Measurements from ENCODE around the gene SIN3B. TPM values are rescaled to one million over a fixed set of nuclear protein-coding genes. Genes with fewer than 3 reads are reported as not detected.

SIN3B gene
- total and polyA plus RNA-seq, 9 of the 15 experiments (the other 6 are each of a cell fraction or from before 2014, with no cell fraction given), result 0.51 to 34.2 (median 14.3) TPM

DNA sequence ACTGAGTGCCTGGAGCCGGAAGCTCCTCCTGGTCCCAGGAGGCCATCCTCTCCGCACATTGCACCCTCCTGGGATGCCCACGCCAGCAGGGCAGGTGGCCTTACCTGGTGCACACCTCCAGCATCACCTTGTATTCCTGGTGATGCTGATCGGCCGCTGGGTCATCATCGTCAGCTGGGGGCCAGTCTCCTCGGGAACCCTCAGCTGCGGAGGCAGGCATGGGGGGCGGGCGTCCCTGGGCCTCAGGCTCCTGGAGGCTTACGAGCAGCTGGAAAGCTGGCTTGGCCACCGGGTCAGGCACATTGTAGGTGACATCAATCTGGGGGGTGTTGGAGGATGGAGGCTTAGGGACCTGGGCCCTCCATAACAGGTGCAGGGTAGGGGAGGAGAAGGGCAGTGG lies 73.3 kb downstream of the SIN3B start:
- no TSS peak for BruUV-seq (replicated peaks)
- Histone ChIP-seq H3K4me1 (replicated peaks in 1 of 2; ENCODE audit: control insufficient read depth in 2 of 2, insufficient read depth in 2 of 2, low read length in 2 of 2) (peaks cover 0 to 25% of the 10 kb centered on the region in 2 experiments; a peak in 3 of 5 replicates), H3K79me2 (ENCODE audit: control insufficient read depth, insufficient read depth, low read length) (no peaks in the 10 kb centered on the region), H3K36me3 (ENCODE audit: control insufficient read depth, insufficient read depth, low read length) (no peaks in the 10 kb centered on the region), H3K4me2 (ENCODE audit: insufficient read depth, low read length) (no peak overlapping the region), H3K9me3 (replicated peaks; ENCODE audit: control insufficient read depth, insufficient read depth, low read depth, low read length) (no peaks in the 10 kb centered on the region), H3K4me3 (no peak overlapping the region), H3K9me1 (ENCODE audit: control insufficient read depth, insufficient read depth, low read length) (no peaks in the 10 kb centered on the region), H2AFZ (ENCODE audit: low read depth, low read length) (no peak overlapping the region), H3K9ac (ENCODE audit: insufficient read depth in 1 of 2, low read depth in 2 of 2, low read length in 2 of 2) (no peak overlapping the region), H3K27ac (ENCODE audit: extremely low read depth, low read depth, low read length) (no peak overlapping the region), H4K20me1 (replicated peaks; ENCODE audit: control insufficient read depth, insufficient read depth, low read length) (no peaks in the 10 kb centered on the region), H3K27me3 (ENCODE audit: control insufficient read depth in 2 of 2, insufficient read depth in 2 of 2, low read length in 2 of 2) (peaks cover 0 to 14% of the 10 kb centered on the region in 2 experiments; a peak in 2 of 5 replicates)
- ATAC-seq (no peak), FAIRE-seq (no peak), DNase-seq (ENCODE audit: extremely low read depth in 1 of 4, low spot score in 3 of 4) (no peak)
- TF ChIP-seq, protein P1, sequence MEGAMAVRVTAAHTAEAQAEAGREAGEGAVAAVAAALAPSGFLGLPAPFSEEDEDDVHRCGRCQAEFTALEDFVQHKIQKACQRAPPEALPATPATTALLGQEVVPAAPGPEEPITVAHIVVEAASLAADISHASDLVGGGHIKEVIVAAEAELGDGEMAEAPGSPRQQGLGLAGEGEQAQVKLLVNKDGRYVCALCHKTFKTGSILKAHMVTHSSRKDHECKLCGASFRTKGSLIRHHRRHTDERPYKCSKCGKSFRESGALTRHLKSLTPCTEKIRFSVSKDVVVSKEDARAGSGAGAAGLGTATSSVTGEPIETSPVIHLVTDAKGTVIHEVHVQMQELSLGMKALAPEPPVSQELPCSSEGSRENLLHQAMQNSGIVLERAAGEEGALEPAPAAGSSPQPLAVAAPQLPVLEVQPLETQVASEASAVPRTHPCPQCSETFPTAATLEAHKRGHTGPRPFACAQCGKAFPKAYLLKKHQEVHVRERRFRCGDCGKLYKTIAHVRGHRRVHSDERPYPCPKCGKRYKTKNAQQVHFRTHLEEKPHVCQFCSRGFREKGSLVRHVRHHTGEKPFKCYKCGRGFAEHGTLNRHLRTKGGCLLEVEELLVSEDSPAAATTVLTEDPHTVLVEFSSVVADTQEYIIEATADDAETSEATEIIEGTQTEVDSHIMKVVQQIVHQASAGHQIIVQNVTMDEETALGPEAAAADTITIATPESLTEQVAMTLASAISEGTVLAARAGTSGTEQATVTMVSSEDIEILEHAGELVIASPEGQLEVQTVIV (CRISPR knock-in tag; IDR thresholded peaks at IDR 0.05; ENCODE audit: borderline replicate concordance), result no peak
- peak; percentile 30; the same call in 1 of the 2 replicates for TF ChIP-seq POLR2G (IDR thresholded peaks at IDR 0.05; ENCODE audit: low read depth, low read length)
- intact Hi-C loops (cut with micrococcal nuclease), result no loop called here
- WGBS (ENCODE audit: insufficient coverage, low coverage, missing lambda C conversion rate), result 5% methylated on average over 12 of the region's 12 CpGs
- POLR2A ChIA-PET, result no interaction called here
- in situ Hi-C loops (cut with MboI), result no loop called here
- CTCF ChIA-PET (ENCODE audit: low intra/inter-chr PET ratio), result interaction anchor here (0.6 to 0.7 kb wide), 2 partner anchors 18 to 67 kb away, joined by 3 to 7 read pairs; no protein-coding TSS in a partner anchor

GRCh38 chr19:16903347-16903746 lies 74.1 kb downstream of the SIN3B start:
- Histone ChIP-seq H3K79me2 (ENCODE audit: control insufficient read depth, insufficient read depth, low read length) (no peaks in the 10 kb centered on the region), H3K4me2 (ENCODE audit: insufficient read depth, low read length) (no peak overlapping the region), H3K4me1 (replicated peaks in 1 of 2; ENCODE audit: control insufficient read depth in 2 of 2, insufficient read depth in 2 of 2, low read length in 2 of 2) (peaks cover 0 to 17% of the 10 kb centered on the region in 2 experiments; a peak in 3 of 5 replicates), H4K20me1 (replicated peaks; ENCODE audit: control insufficient read depth, insufficient read depth, low read length) (no peaks in the 10 kb centered on the region), H3K27me3 (ENCODE audit: control insufficient read depth in 2 of 2, insufficient read depth in 2 of 2, low read length in 2 of 2) (peaks cover 0 to 14% of the 10 kb centered on the region in 2 experiments; a peak in 2 of 5 replicates), H3K9me1 (ENCODE audit: control insufficient read depth, insufficient read depth, low read length) (no peaks in the 10 kb centered on the region), H3K4me3 (no peak overlapping the region), H3K9me3 (replicated peaks; ENCODE audit: control insufficient read depth, insufficient read depth, low read depth, low read length) (no peaks in the 10 kb centered on the region), H3K27ac (ENCODE audit: extremely low read depth, low read depth, low read length) (no peak overlapping the region), H3K36me3 (ENCODE audit: control insufficient read depth, insufficient read depth, low read length) (no peaks in the 10 kb centered on the region), H2AFZ (ENCODE audit: low read depth, low read length) (no peak overlapping the region), H3K9ac (ENCODE audit: insufficient read depth in 1 of 2, low read depth in 2 of 2, low read length in 2 of 2) (no peak overlapping the region)
- ChIA-PET CTCF (ENCODE audit: low intra/inter-chr PET ratio) (no interaction called here), POLR2A (no interaction called here)
- TF ChIP-seq CHD2 (IDR thresholded peaks at IDR 0.05; ENCODE audit: low read depth, low read length), result no peak
- TF ChIP-seq ZNF217 (CRISPR knock-in tag; IDR thresholded peaks at IDR 0.05), result no peak
- no peak for TF ChIP-seq E2F8 (IDR thresholded peaks at IDR 0.05; ENCODE audit: low read depth, partially characterized antibody)
- TF ChIP-seq PCBP2 (IDR thresholded peaks at IDR 0.05; ENCODE audit: low read depth, low read length, poor library complexity, severe bottlenecking), result no peak
- WGBS (ENCODE audit: insufficient coverage, low coverage, missing lambda C conversion rate), result 11% methylated on average over 7 of the region's 7 CpGs
- DNase-seq (ENCODE audit: extremely low read depth in 1 of 4, low spot score in 3 of 4) (no peak), FAIRE-seq (no peak), ATAC-seq (no peak)
- in situ Hi-C loops (cut with MboI), result no loop called here
- intact Hi-C loops (cut with micrococcal nuclease), result no loop called here
- no TSS peak for BruUV-seq (replicated peaks)
